K562 (cell line): ENCODE measurements around the gene SOWAHD. TPM values are rescaled to one million over a fixed set of nuclear protein-coding genes. Genes with fewer than 3 reads are reported as not detected.

ENCODE experiments used
- ATAC-seq: fragments of 200-7000 bp; cut with Tn5 transposase; 3 replicates; pipeline ENCODE4 v1.9.1; 2020; ENCODE audit warnings: moderate library complexity
- BruUV-seq: library from RNA; stranded (reverse); fragments of 400-500 nt; replicated peaks from 2 replicates; lab custom pipeline; 2021; lab: Mats Ljungman, UMichigan
- CTCF ChIA-PET: fragments of 300-600 bp; formaldehyde crosslinking; extraction: SDS; loops from one replicate; lab custom pipeline; 2021; ENCODE audit warnings: low intra/inter-chr PET ratio; lab: Yijun Ruan, JAX
- POLR2A ChIA-PET: fragments of 300-600, 350-650 bp; sonication (Branson Sonifier 250); formaldehyde crosslinking; extraction: SDS; loops from one replicate; lab custom pipeline; 2021; ENCODE audit warnings: antibody characterized with exemption, inconsistent platforms; lab: Yijun Ruan, JAX
- DNase-seq, 4 experiments: peaks; one replicate each; pipeline versions ENCODE4 v3.0.0 to v3.0.0-alpha.2; 2011 to 2018; ENCODE audit warnings: low spot score in 3 of 4, mixed read lengths in 3 of 4; ENCODE audit errors: extremely low read depth in 1 of 4
- FAIRE-seq: peaks from 2 replicates; lab custom pipeline; 2011; peaks lifted over from hg19 to GRCh38; lab: Jason Lieb, UNC
- H2AFZ ChIP-seq: 2 replicates; pipeline ENCODE4 v1.6.0; 2011; ENCODE audit warnings: low read depth, low read length, control low read depth, inconsistent platforms
- H3K27ac ChIP-seq: fragments of 200-600 bp; 3 replicates; pipeline ENCODE4 v1.8.0; 2011; ENCODE audit warnings: low read depth, mild to moderate bottlenecking, control low read depth, inconsistent platforms, low read length, moderate library complexity, mixed read lengths; ENCODE audit errors: extremely low read depth
- H3K27me3 ChIP-seq, 2 experiments: fragments of 300-600 bp in 1 of 2; 2 replicates in 1 of 2; 3 replicates in 1 of 2; pipeline versions ENCODE4 v1.6.0 to v1.8.0; 2011; ENCODE audit warnings: inconsistent platforms in 2 of 2, low read length in 2 of 2, mild to moderate bottlenecking in 1 of 2, mixed read lengths in 1 of 2, moderate library complexity in 1 of 2; ENCODE audit not compliant: control insufficient read depth in 2 of 2, insufficient read depth in 2 of 2
- H3K36me3 ChIP-seq: fragments of 300-600 bp; 3 replicates; pipeline ENCODE4 v1.8.0; 2011; ENCODE audit warnings: mild to moderate bottlenecking, low read length, inconsistent platforms; ENCODE audit not compliant: control insufficient read depth, insufficient read depth
- H3K4me1 ChIP-seq, 2 experiments: fragments of 200-600 bp in 1 of 2; replicated peaks in 1 of 2; 2 replicates in 1 of 2; 3 replicates in 1 of 2; pipeline versions ENCODE4 v1.5.1 to v1.8.0; 2011; ENCODE audit warnings: inconsistent platforms in 2 of 2, low read length in 2 of 2, mild to moderate bottlenecking in 1 of 2, mixed read lengths in 1 of 2, moderate library complexity in 1 of 2; ENCODE audit not compliant: control insufficient read depth in 2 of 2, insufficient read depth in 2 of 2
- H3K4me2 ChIP-seq: 2 replicates; pipeline ENCODE4 v1.6.1; 2011; ENCODE audit warnings: low read length, control low read depth, inconsistent platforms, mixed read lengths; ENCODE audit not compliant: insufficient read depth
- H3K4me3 ChIP-seq: fragments of 200-600 bp; sonication (generic), shearing (Covaris generic); 2 replicates; pipeline ENCODE4 v1.5.1; 2016; ENCODE audit warnings: control low read depth, inconsistent platforms
- H3K79me2 ChIP-seq: fragments of 200-600 bp; 3 replicates; pipeline ENCODE4 v1.8.0; 2011; ENCODE audit warnings: low read length, inconsistent platforms; ENCODE audit not compliant: control insufficient read depth, insufficient read depth
- H3K9ac ChIP-seq, 2 experiments: 2 replicates each; pipeline versions ENCODE4 v1.6.0 to v1.6.1; 2011; ENCODE audit warnings: low read depth in 2 of 2, low read length in 2 of 2, control low read depth in 1 of 2, inconsistent platforms in 1 of 2, mild to moderate bottlenecking in 1 of 2, mixed read lengths in 1 of 2; ENCODE audit not compliant: insufficient read depth in 1 of 2
- H3K9me1 ChIP-seq: one replicate; pipeline ENCODE4 v1.6.0; 2011; ENCODE audit warnings: inconsistent platforms, mild to moderate bottlenecking, low read length, moderate library complexity; ENCODE audit not compliant: control insufficient read depth, insufficient read depth
- H3K9me3 ChIP-seq: replicated peaks from 2 replicates; pipeline ENCODE4 v1.5.1; 2011; ENCODE audit warnings: low read depth, low read length, inconsistent platforms; ENCODE audit not compliant: control insufficient read depth, insufficient read depth
- H4K20me1 ChIP-seq: replicated peaks from 2 replicates; pipeline ENCODE4 v1.6.1; 2011; ENCODE audit warnings: low read length, inconsistent platforms, mixed read lengths; ENCODE audit not compliant: control insufficient read depth, insufficient read depth
- NFIC ChIP-seq: fragments of 450-650 bp; IDR thresholded peaks from 2 replicates; pipeline ENCODE4 v1.6.1; 2017; ENCODE audit warnings: mild to moderate bottlenecking, inconsistent platforms
- NFYB ChIP-seq: IDR thresholded peaks from 2 replicates; pipeline ENCODE4 v1.6.1; 2011; ENCODE audit warnings: mild to moderate bottlenecking, moderate library complexity; ENCODE audit not compliant: insufficient read length; ENCODE audit errors: extremely low read depth
- PCBP1 ChIP-seq: fragments of 200-400 bp; formaldehyde crosslinking; IDR thresholded peaks from 2 replicates; pipeline ENCODE4 v1.6.1; 2018; ENCODE audit warnings: mild to moderate bottlenecking, low read depth, low read length; ENCODE audit not compliant: poor library complexity, severe bottlenecking
- POLR2AphosphoS2 ChIP-seq: IDR thresholded peaks from 2 replicates; pipeline ENCODE4 v1.6.1; 2012; ENCODE audit warnings: low read length, improper control_type of control experiment
- whole genome bisulfite sequencing: fragments of 100-300 bp; shearing (Covaris generic); methylation state at CpG from one replicate; pipeline ENCODE4 v1.1.6; 2016; ENCODE audit warnings: low coverage, mixed read lengths; ENCODE audit not compliant: insufficient coverage; ENCODE audit errors: missing lambda C conversion rate; 5-methylcytosine and 5-hydroxymethylcytosine counted together
- in situ Hi-C: fragments of 300-500 bp; cut with MboI; formaldehyde crosslinking; loops from 4 replicates; pipeline ENCODE4 v1.15.0; 2018; ENCODE audit warnings: inconsistent platforms, mixed read lengths
- intact Hi-C: fragments of 100-400 bp; cut with micrococcal nuclease; formaldehyde crosslinking; loops from 2 replicates; pipeline ENCODE4 v1.14.2; 2022
- polyA plus RNA-seq, 8 experiments: library from polyadenylated mRNA; depleted of rRNA in 4 of 8; stranded (reverse) in 5 of 8; unstranded in 3 of 8; fragments of >200 nt; fragmentation: Nextera tagmentation in 2 of 8; fragmentation: Illumina TruSeq in 1 of 8; extraction: Ambion mirVana in 2 of 8; extraction: Trizol in 1 of 8; gene quantifications; 2 replicates each; pipeline versions ENCODE4 v1.2.1 to v1.2.3, GENCODE V29; 2011 to 2014; ENCODE audit warnings: inconsistent platforms in 1 of 8, missing spikeins in 1 of 8
- total RNA-seq, 7 experiments: library from RNA; depleted of rRNA in 6 of 7; stranded (reverse); fragments of >200 nt in 6 of 7; fragmentation: Illumina TruSeq in 2 of 7; extraction: Trizol in 2 of 7; gene quantifications; 2 replicates each; pipeline versions ENCODE4 v1.2.1 to v1.2.3, GENCODE V29; 2011 to 2021; ENCODE audit warnings: low replicate concordance in 1 of 7

Gene SOWAHD
- total and polyA plus RNA-seq, 9 of the 15 experiments (the other 6 are each of a cell fraction or from before 2014, with no cell fraction given): 0.13 to 0.29 TPM; not detected in 7

- TF ChIP-seq PCBP1 (no peak), NFYB (no peak)
Observed at GRCh38 chrX:119729408-119730201, 28.8 kb upstream of the SOWAHD start (continued).

GRCh38 chrX:119734897-119735339 is 23.5 kb upstream of the SOWAHD start:
- in situ Hi-C loops (loop anchor here (5.0 kb wide), 2 partner anchors 123 to 218 kb away; no protein-coding TSS in a partner anchor), intact Hi-C loops (loop anchor here (5.0 kb wide), 1 partner anchor 38 kb away; no protein-coding TSS in a partner anchor)
- POLR2A ChIA-PET: interaction anchor here (0.7 to 1.2 kb wide), 2 partner anchors 8 to 44 kb away, joined by 3 to 4 read pairs; no protein-coding TSS in a partner anchor
- Histone ChIP-seq H3K27me3 (peaks cover 14 to 54% of the 10 kb centered on the region in 2 experiments; a peak in 3 of 5 replicates), H4K20me1 (no peaks in the 10 kb centered on the region), H3K9me3 (no peaks in the 10 kb centered on the region), H3K9ac (no peak overlapping the region; a peak in 1 of 4 replicates), H3K4me1 (no peaks in the 10 kb centered on the region), H3K9me1 (no peaks in the 10 kb centered on the region), H3K79me2 (no peaks in the 10 kb centered on the region), H2AFZ (no peak overlapping the region), H3K4me3 (no peak overlapping the region), H3K36me3 (no peaks in the 10 kb centered on the region), H3K27ac (no peak overlapping the region), H3K4me2 (no peak overlapping the region)
- ATAC-seq (no peak), FAIRE-seq (no peak), DNase-seq (no peak)
- WGBS: 27% methylated on average over 5 of the region's 7 CpGs
- CTCF ChIA-PET: no interaction called here
- no TSS peak for BruUV-seq
- TF ChIP-seq NFIC (0 out of 2 replicates have a peak, but pooled peaks have one; percentile 33), POLR2AphosphoS2 (no peak)
